Articular chondrocyte of knee joint (primary cell): ENCODE data around the gene ARHGAP6. TPM values are rescaled to one million over a fixed set of nuclear protein-coding genes. Genes with fewer than 3 reads are reported as not detected.

ENCODE experiments used
- small RNA-seq: library from RNA; depleted of rRNA; stranded (forward); fragments of <200 nt; gene quantifications from one replicate; pipeline ENCODE3, GENCODE V24; 2012
- total RNA-seq: library from RNA; depleted of rRNA; stranded (reverse); fragments of >200 nt; gene quantifications from 2 replicates; pipeline ENCODE4 v1.2.3, GENCODE V29; 2012

The ARHGAP6 gene
- total RNA-seq, result 0.91 and 1.3 TPM in 2 replicates

GRCh38 chrX:11665168-11666111 is at the start of gene ARHGAP6:
TSS of gene ARHGAP6 (minus strand) at chrX:11665920. CDS start at chrX:11664828, 1,092 bp downstream.

GRCh38 chrX:11293113-11293512 is 372.6 kb downstream of the ARHGAP6 start, which contains the start of gene AMELX:
TSS of gene AMELX (plus strand) at chrX:11293413. CDS start at chrX:11294789, 1,376 bp downstream.

GRCh38 chrX:11111037-11111851 is 554.5 kb downstream of the ARHGAP6 start, which contains the start of gene HCCS:
TSS of gene HCCS (plus strand) at chrX:11111332. CDS start at chrX:11112061, 729 bp downstream.

Small RNA genes within 50 kb of the gene (small RNA-seq; reads per million reads assigned to genes)
- not detected for gene MIR548AX
- gene RF00019, result not detected
- gene RF02271, result not detected

Other genes with a start within 250 kb of the ARHGAP6 start
- gene MSL3, start 92.3 kb upstream of the ARHGAP6 start, total RNA-seq, result 22.3 and 22.6 TPM in 2 replicates